Panc1 (cell line): ENCODE results near the gene KAZN. TPM values are rescaled to one million over a fixed set of nuclear protein-coding genes. Genes with fewer than 3 reads are reported as not detected.

Experiments used
- ATAC-seq: fragments of 200-7000 bp; cut with Tn5 transposase; 2 replicates; pipeline ENCODE4 v1.9.1; 2020; ENCODE audit warnings: mild to moderate bottlenecking, moderate library complexity
- BruUV-seq: library from RNA; stranded (reverse); fragments of 400-500 nt; replicated peaks from 2 replicates; lab custom pipeline; 2021; lab: Mats Ljungman, UMichigan
- CTCF ChIA-PET: fragments of 300-600 bp; sonication (Branson Sonifier 250); formaldehyde crosslinking; loops from one replicate; lab custom pipeline; 2022; ENCODE audit warnings: antibody characterized with exemption; lab: Charles Lee
- POLR2A ChIA-PET: fragments of 300-600 bp; sonication (Branson Sonifier 250); formaldehyde crosslinking; loops from one replicate; lab custom pipeline; 2022; ENCODE audit warnings: antibody characterized with exemption; lab: Charles Lee
- DNase-seq: peaks from one replicate; pipeline ENCODE4 v3.0.0-alpha.2; 2010; ENCODE audit warnings: low read depth, low spot score
- H3K27ac ChIP-seq: 2 replicates; pipeline ENCODE4 v1.5.1; 2011; ENCODE audit warnings: mild to moderate bottlenecking, low read length, inconsistent platforms
- H3K27me3 ChIP-seq: fragments of 200-500 bp; sonication (Bioruptor generic); 2 replicates; pipeline ENCODE4 v1.6.0; 2014; ENCODE audit warnings: low read length, inconsistent platforms; ENCODE audit not compliant: control insufficient read depth, insufficient read depth
- H3K36me3 ChIP-seq: fragments of 200-500 bp; sonication (Bioruptor generic); 2 replicates; pipeline ENCODE4 v1.5.1; 2014; ENCODE audit warnings: inconsistent platforms, mild to moderate bottlenecking, low read length, moderate library complexity; ENCODE audit not compliant: control insufficient read depth, insufficient read depth
- H3K4me1 ChIP-seq: 2 replicates; pipeline ENCODE4 v1.5.1; 2011; ENCODE audit warnings: inconsistent platforms, mild to moderate bottlenecking, low read length, moderate library complexity; ENCODE audit not compliant: control insufficient read depth, insufficient read depth
- H3K4me3 ChIP-seq, 2 experiments: 2 replicates each; pipeline ENCODE4 v1.5.1; 2011 to 2012; ENCODE audit warnings: low read depth in 2 of 2, low read length in 2 of 2, mild to moderate bottlenecking in 2 of 2, inconsistent platforms in 1 of 2, moderate library complexity in 1 of 2
- H3K9me3 ChIP-seq: fragments of 200-500 bp; sonication (Bioruptor generic); 2 replicates; pipeline ENCODE4 v1.5.1; 2014; ENCODE audit warnings: low read depth, mild to moderate bottlenecking, inconsistent platforms, low read length, moderate library complexity; ENCODE audit not compliant: control insufficient read depth, insufficient read depth
- POLR2AphosphoS5 ChIP-seq: IDR thresholded peaks from 2 replicates; pipeline ENCODE4 v1.6.1; 2012; ENCODE audit warnings: mild to moderate bottlenecking, low read depth, low read length, moderate library complexity
- SIN3A ChIP-seq: IDR thresholded peaks from 2 replicates; pipeline ENCODE4 v1.6.1; 2012; ENCODE audit warnings: low read depth, mild to moderate bottlenecking, low read length, moderate library complexity, borderline replicate concordance; ENCODE audit not compliant: insufficient read depth
- TCF7L2 ChIP-seq: IDR thresholded peaks from 2 replicates; pipeline ENCODE4 v1.6.1; 2011; ENCODE audit warnings: mild to moderate bottlenecking, low read depth, low read length, inconsistent platforms
- in situ Hi-C: cut with HindIII; loops from 2 replicates; pipeline ENCODE4 v1.10.0; 2016; ENCODE audit warnings: low sequenced_read_pairs, low pct_unique_long_range_greater_than_20kb
- intact Hi-C: fragments of 100-400 bp; cut with micrococcal nuclease; formaldehyde crosslinking; loops from one replicate; pipeline ENCODE4 v1.10.0; 2022; ENCODE audit not compliant: unreplicated experiment
- total RNA-seq: library from RNA; stranded (reverse); gene quantifications from one replicate; pipeline ENCODE4 v1.2.1, GENCODE V29; 2021; ENCODE audit not compliant: unreplicated experiment
- TF ChIP-seq, protein P1 (sequence below), 2 experiments: IDR thresholded peaks; 2 replicates each; pipeline ENCODE4 v1.6.1; 2011 to 2012; ENCODE audit warnings: low read depth in 2 of 2, control low read depth in 1 of 2, low read length in 1 of 2, mild to moderate bottlenecking in 1 of 2, moderate library complexity in 1 of 2; ENCODE audit not compliant: insufficient read depth in 1 of 2
- TF ChIP-seq, protein P2 (sequence below): fragments of 450-650 bp; IDR thresholded peaks from 2 replicates; pipeline ENCODE4 v1.5.1; 2017; ENCODE audit warnings: mild to moderate bottlenecking

The KAZN gene
- total RNA-seq, 1 experiment from 2014 or later: 6.6 TPM

DNA sequence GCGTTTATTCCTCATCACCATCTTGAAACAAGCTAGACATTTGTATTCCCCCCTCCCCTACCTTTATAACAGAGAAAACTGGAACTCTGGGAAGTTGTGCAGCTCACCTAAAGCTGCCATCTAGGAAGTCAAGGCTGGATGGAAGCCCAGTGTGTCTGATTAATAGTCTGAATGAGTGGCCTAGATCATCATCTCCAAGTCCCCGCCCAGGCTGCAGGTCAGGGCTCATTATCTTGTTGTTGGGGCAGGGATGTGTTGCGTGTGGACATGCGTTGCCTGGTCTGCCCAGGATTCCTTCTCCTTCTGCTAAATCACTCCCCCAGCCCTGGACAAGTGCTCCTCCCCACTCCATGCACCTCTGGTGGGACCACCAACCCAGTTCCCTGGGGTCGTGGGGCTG, 14.7 kb upstream of the KAZN start:
- no peaks in the 10 kb centered on the region; the same call in 1 of the 2 replicates for H3K27me3 ChIP-seq
- ChIA-PET POLR2A (interaction anchor here (0.6 kb wide), 1 partner anchor 22 kb away, joined by 5 read pairs; no protein-coding TSS in a partner anchor), CTCF (no interaction called here)
- no TSS peak for BruUV-seq
- no peak overlapping the region for H3K4me3 ChIP-seq
- in situ Hi-C loops (no loop called here), intact Hi-C loops (no loop called here)
- no peak overlapping the region for H3K27ac ChIP-seq
- no peaks in the 10 kb centered on the region for H3K4me1 ChIP-seq
- ATAC-seq: no peak
- H3K36me3 ChIP-seq: no peaks in the 10 kb centered on the region
- no peak for DNase-seq
- no peaks in the 10 kb centered on the region for H3K9me3 ChIP-seq
- TF ChIP-seq, protein P1, sequence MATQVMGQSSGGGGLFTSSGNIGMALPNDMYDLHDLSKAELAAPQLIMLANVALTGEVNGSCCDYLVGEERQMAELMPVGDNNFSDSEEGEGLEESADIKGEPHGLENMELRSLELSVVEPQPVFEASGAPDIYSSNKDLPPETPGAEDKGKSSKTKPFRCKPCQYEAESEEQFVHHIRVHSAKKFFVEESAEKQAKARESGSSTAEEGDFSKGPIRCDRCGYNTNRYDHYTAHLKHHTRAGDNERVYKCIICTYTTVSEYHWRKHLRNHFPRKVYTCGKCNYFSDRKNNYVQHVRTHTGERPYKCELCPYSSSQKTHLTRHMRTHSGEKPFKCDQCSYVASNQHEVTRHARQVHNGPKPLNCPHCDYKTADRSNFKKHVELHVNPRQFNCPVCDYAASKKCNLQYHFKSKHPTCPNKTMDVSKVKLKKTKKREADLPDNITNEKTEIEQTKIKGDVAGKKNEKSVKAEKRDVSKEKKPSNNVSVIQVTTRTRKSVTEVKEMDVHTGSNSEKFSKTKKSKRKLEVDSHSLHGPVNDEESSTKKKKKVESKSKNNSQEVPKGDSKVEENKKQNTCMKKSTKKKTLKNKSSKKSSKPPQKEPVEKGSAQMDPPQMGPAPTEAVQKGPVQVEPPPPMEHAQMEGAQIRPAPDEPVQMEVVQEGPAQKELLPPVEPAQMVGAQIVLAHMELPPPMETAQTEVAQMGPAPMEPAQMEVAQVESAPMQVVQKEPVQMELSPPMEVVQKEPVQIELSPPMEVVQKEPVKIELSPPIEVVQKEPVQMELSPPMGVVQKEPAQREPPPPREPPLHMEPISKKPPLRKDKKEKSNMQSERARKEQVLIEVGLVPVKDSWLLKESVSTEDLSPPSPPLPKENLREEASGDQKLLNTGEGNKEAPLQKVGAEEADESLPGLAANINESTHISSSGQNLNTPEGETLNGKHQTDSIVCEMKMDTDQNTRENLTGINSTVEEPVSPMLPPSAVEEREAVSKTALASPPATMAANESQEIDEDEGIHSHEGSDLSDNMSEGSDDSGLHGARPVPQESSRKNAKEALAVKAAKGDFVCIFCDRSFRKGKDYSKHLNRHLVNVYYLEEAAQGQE (IDR thresholded peaks at IDR 0.05; ENCODE audit: insufficient read depth in 1 of 2, low read depth in 2 of 2, low read length in 1 of 2): no peak
- TF ChIP-seq, protein P2, sequence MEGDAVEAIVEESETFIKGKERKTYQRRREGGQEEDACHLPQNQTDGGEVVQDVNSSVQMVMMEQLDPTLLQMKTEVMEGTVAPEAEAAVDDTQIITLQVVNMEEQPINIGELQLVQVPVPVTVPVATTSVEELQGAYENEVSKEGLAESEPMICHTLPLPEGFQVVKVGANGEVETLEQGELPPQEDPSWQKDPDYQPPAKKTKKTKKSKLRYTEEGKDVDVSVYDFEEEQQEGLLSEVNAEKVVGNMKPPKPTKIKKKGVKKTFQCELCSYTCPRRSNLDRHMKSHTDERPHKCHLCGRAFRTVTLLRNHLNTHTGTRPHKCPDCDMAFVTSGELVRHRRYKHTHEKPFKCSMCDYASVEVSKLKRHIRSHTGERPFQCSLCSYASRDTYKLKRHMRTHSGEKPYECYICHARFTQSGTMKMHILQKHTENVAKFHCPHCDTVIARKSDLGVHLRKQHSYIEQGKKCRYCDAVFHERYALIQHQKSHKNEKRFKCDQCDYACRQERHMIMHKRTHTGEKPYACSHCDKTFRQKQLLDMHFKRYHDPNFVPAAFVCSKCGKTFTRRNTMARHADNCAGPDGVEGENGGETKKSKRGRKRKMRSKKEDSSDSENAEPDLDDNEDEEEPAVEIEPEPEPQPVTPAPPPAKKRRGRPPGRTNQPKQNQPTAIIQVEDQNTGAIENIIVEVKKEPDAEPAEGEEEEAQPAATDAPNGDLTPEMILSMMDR: no peak
- TF ChIP-seq POLR2AphosphoS5 (no peak), TCF7L2 (no peak), SIN3A (no peak)

DNA sequence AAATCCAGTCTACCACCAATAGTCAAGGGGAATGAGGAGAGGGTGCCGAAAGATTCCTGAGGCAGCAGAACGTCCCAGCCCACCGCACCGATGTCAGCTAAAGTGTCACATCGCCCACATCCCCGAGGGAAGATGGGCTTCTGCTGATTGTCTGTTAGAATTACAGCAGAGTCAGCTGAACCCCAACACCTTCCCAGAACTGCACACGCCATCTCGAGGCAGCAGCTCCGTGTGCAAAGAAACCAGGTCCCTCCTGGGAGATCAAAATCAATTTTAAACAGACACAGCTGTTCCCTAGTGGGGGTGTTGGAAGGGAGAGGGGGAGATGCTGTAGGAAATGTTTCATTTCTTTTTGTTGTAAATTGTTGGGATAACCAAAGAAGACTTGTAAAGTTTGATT, 12.8 kb upstream of the KAZN start:
- no peaks in the 10 kb centered on the region for H3K9me3 ChIP-seq
- H3K4me3 ChIP-seq: no peak overlapping the region
- ATAC-seq (no peak), DNase-seq (no peak)
- no TSS peak for BruUV-seq
- no peaks in the 10 kb centered on the region for H3K4me1 ChIP-seq
- H3K27ac ChIP-seq: no peak overlapping the region
- intact Hi-C loops: no loop called here
- in situ Hi-C loops: no loop called here
- no peaks in the 10 kb centered on the region for H3K36me3 ChIP-seq
- ChIA-PET POLR2A (no interaction called here), CTCF (no interaction called here)
- TF ChIP-seq, protein P1 (IDR thresholded peaks at IDR 0.05; ENCODE audit: insufficient read depth in 1 of 2, low read depth in 2 of 2, low read length in 1 of 2): no peak
- TF ChIP-seq TCF7L2: no peak
- no peak for TF ChIP-seq SIN3A
- TF ChIP-seq, protein P2: no peak
- no peak for TF ChIP-seq POLR2AphosphoS5
- H3K27me3 ChIP-seq: peaks cover 7% of the 10 kb centered on the region; the same call in 1 of the 2 replicates
